ENCODE results near the gene CPEB3. TPM values are rescaled to one million over a fixed set of nuclear protein-coding genes. Genes with fewer than 3 reads are reported as not detected.
"Not testable (repeated sequence)": the region's sequence is repeated elsewhere in the genome, so short reads cannot be mapped to it uniquely, and the experiment has no call there.

The CPEB3 gene
- total RNA-seq, 1 donor from 2014 or later = 14.1 TPM

DNA sequence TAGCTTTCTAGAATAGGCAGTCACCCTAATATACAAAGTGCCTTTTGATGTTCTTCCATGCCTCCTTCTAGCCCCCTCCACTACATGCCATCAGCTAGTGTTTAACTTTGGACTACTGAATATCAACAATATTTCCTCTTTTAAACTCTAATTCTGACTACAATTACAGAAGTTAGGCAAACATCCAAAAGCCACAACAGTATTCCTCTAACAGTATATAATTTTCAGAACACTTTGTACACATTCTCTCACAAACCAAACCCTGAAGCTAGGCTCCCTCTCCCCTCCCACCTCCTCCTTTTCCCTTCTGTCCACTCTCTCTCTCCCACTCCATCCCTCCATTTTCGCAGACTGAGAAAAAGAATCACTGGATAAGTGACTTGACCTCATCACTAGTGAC lies 59.7 kb downstream of the CPEB3 start:
- intact Hi-C loops (cut with DNase I) = no loop called here
- ATAC-seq = no peak
- DNase-seq (ENCODE audit: missing footprints) = no peak

- DNase-seq (ENCODE audit: missing footprints) (no peak), ATAC-seq (no peak)
- intact Hi-C loops (cut with DNase I) = no loop called here
Measured at GRCh38 chr10:92222603-92223262, 68.1 kb downstream of the CPEB3 start.

DNA sequence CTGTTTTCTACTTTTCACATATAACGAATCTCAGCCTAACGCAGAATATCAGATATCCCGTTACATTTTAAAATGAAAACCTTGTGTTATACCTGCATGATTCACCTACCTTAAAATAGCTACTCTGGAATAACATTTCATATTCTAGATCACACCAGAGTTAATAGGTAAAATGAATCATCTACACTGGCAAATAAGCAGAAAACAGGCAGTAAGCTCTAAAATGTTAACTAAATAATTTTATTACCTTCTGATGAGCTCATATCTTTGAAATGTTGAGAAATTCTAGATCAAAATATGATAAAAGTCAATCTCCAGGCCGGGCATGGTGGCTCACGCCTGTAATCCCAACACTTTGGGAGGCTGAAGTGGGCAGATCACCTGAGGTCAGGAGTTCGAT lies 71.3 kb downstream of the CPEB3 start:
- no peak for DNase-seq (ENCODE audit: missing footprints)
- no peak for ATAC-seq
- intact Hi-C loops (cut with DNase I) = no loop called here

DNA sequence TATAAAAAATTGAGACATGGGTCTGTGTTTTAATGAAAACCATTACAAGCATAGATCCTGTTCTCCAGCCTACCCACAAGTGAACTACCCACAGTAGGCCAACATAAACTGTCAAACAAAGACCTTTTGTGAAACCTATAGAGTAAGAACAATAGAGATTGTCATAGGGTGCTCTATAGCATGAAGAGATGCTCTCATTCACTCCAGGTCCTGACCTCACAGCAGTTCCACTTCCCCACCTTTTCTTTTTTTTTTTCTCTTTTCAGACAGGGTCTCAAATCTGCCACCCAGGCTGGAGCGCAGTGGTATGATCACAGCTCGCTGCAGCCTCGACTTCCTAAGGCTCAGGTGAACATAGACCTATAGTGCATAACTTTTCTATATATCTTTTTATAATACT lies 72.3 kb downstream of the CPEB3 start:
- no peak for DNase-seq (ENCODE audit: missing footprints)
- intact Hi-C loops (cut with DNase I) = no loop called here
- ATAC-seq = no peak

DNA sequence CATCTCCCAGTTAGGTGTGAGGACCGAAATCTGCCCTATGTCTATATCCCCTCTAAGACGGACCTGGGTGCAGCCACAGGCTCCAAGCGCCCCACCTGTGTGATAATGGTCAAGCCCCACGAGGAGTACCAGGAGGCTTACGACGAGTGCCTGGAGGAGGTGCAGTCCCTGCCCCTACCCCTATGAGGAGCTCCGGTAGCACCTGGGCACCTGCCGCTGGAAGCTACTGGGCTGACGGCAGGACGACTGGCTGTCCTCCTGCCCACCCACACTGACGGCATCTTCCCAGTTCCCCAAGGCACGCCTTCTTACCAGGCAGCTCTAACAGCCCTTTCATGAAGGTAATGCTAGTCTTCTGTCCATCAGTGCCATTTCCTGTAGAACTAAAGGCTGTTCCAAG lies 74.3 kb downstream of the CPEB3 start:
- DNase-seq (ENCODE audit: missing footprints); intact Hi-C loops (cut with DNase I): not testable (repeated sequence)
- peak; percentile 20 for ATAC-seq

- intact Hi-C loops (cut with DNase I); ATAC-seq; DNase-seq (ENCODE audit: missing footprints): not testable (repeated sequence)
Measured at GRCh38 chr10:92215222-92215621, 75.7 kb downstream of the CPEB3 start.

DNA sequence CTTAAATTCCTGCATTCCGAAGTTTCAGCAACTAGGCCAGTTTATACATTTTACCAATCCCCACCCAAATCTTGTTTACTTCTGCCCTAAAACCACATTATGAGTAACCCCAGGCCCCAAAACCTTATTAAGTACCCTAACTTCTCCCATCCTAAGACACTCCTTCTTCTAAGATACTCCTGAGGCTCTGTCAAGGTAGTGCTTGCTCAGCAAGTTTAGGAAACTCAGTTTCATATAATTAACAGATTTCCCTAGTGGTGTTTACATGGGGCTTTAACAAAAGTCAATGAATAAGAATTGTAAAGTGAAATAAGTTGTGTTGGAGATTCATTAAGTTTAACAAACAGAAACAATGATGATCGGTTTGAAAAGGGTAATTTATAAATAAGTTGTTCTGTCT lies 77.8 kb downstream of the CPEB3 start:
- ATAC-seq (no peak), DNase-seq (ENCODE audit: missing footprints) (no peak)
- intact Hi-C loops (cut with DNase I) = no loop called here

- DNase-seq (ENCODE audit: missing footprints) (no peak), ATAC-seq (no peak)
- intact Hi-C loops (cut with DNase I) = no loop called here
Measured at GRCh38 chr10:92208736-92209135, 82.1 kb downstream of the CPEB3 start.

GRCh38 chr10:92208157-92208720 lies 82.6 kb downstream of the CPEB3 start:
- intact Hi-C loops (cut with DNase I) = no loop called here
- DNase-seq (ENCODE audit: missing footprints) = no peak
- ATAC-seq = no peak

DNA sequence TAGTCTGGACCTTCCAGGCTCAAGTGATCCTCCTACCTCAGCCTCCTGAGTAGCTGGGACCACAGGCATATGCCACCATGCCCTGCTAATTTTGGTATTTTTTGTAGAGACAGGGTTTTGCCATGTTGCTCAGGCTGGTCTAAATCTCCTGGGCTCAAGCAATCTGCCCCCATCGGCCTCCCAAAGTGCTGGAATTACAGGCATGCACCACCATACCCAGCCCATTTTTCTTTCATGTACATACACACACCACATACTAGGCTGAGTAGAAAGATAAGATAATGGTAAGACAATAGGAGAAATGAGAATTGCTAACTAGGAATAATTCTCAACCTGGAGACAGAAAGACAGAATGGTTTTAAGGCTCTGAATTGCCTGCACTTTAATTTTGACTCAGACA lies 83.8 kb downstream of the CPEB3 start:
- intact Hi-C loops (cut with DNase I) = no loop called here
- no peak for DNase-seq (ENCODE audit: missing footprints)
- no peak for ATAC-seq

- ATAC-seq = no peak
- no peak for DNase-seq (ENCODE audit: missing footprints)
- intact Hi-C loops (cut with DNase I) = no loop called here
Measured at GRCh38 chr10:92203919-92204623, 86.8 kb downstream of the CPEB3 start.

DNA sequence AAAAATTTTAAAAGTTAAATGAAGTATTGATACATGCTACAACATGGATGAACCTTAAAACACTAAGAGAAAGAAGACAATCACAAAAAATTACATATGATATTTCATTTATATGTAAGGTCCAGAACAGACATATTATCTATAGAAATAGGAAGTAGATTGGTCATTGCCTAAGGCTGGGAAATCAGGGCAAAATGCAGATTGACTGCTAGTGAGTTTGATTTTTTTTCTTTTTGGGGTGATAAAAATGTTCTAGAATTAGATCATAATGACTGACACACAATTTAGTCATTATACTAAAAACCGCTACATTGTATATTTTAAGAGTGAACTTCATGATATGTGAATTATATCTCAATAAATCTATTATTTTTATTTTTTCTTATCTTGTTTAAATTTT lies 88.3 kb downstream of the CPEB3 start:
- ATAC-seq (no peak), DNase-seq (ENCODE audit: missing footprints) (no peak)
- intact Hi-C loops (cut with DNase I) = no loop called here

- intact Hi-C loops (cut with DNase I) = no loop called here
- DNase-seq (ENCODE audit: missing footprints) = no peak
- no peak for ATAC-seq
Measured at GRCh38 chr10:92200564-92200963, 90.3 kb downstream of the CPEB3 start.

GRCh38 chr10:92187101-92187500 lies 103.8 kb downstream of the CPEB3 start:
- no peak for ATAC-seq
- intact Hi-C loops (cut with DNase I) = no loop called here
- DNase-seq (ENCODE audit: missing footprints) = no peak

DNA sequence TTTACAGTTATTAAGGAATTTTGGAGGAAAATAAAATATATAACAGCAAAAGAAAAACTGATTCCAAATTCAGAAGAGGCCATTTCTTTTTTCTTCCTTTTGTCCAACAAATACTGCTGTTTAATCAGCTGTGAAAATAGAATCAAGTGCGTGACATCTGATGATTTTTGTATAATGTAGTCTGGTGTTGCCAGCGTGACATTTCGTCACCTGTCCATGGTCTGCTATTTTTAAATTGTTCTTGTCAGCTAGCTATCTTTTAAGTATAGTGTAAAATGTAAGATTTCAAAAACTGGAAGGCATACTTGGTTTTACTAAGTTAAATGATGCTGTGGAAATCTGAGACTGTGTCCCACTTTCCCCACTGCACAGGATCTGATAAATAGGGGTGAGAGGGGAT lies 105.9 kb downstream of the CPEB3 start:
- intact Hi-C loops (cut with DNase I) = no loop called here
- no peak for ATAC-seq

DNA sequence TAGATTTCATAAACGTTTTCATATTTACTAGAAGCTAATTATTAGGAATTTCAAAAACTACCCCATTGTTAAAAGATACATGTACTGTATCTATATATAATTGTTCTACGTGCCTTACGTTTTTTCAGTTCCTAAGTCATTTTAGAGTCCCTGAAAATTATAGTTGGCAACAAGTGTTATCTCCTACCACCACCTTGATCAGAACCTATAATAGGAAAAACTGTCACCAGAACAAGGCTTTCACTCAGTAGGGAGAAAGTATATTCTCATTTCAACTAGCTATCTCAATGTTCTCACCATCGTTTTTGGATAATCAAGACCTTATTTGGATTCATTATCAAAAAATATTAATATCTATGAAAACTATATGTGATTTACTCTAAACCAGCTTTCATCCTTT lies 107.7 kb downstream of the CPEB3 start:
- intact Hi-C loops (cut with DNase I) = no loop called here
- DNase-seq (ENCODE audit: missing footprints) (no peak), ATAC-seq (no peak)

More for the DNA sequence above, 105.9 kb downstream of the CPEB3 start:
- DNase-seq (ENCODE audit: missing footprints) = no peak

GRCh38 chr10:92181575-92181974 lies 109.3 kb downstream of the CPEB3 start:
- no peak for DNase-seq (ENCODE audit: missing footprints)
- no peak for ATAC-seq
- intact Hi-C loops (cut with DNase I) = no loop called here

GRCh38 chr10:92180399-92180798 lies 110.5 kb downstream of the CPEB3 start:
- DNase-seq (ENCODE audit: missing footprints) = no peak
- no peak for ATAC-seq
- intact Hi-C loops (cut with DNase I) = no loop called here

GRCh38 chr10:92177546-92177945 lies 113.3 kb downstream of the CPEB3 start:
- intact Hi-C loops (cut with DNase I) = no loop called here
- no peak for DNase-seq (ENCODE audit: missing footprints)
- no peak for ATAC-seq

DNA sequence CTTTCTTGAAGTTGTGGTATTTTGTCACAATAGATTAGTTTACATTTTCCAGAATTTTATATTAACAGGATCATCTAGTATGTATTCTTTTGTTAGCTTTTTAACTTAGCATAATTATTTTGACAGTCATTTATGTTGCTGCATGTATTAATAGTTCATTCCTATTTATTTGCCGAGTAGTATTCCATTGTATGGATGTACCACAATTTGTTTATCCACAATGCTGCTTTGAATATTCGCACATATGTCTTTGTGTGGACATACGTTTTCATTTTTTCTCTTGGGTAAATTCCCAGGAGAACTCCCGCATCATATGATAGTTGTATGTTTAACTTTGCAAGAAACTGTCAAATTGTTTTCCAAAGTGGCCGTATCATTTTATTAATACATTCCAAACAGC lies 115.7 kb downstream of the CPEB3 start:
- intact Hi-C loops (cut with DNase I) = no loop called here
- ATAC-seq = no peak
- DNase-seq (ENCODE audit: missing footprints) = no peak
